A549 treated with RU486 at 1 μM for 4 hours (cell line): ENCODE measurements around the gene CEBPG. TPM values are rescaled to one million over a fixed set of nuclear protein-coding genes. Genes with fewer than 3 reads are reported as not detected.

ENCODE experiments used
- total RNA-seq: library from RNA; stranded (reverse); fragments of 200-300 nt; extraction: Qiagen RNA extraction; gene quantifications from 5 replicates; pipeline ENCODE4 v1.2.3, GENCODE V29; 2022; ENCODE audit warnings: low read depth

CEBPG gene
- total RNA-seq = 28.2 to 42.1 TPM (median 40.4 TPM) in 5 replicates

GRCh38 chr19:33373453-33374235 lies at the start of gene CEBPG:
TSS of gene CEBPG (plus strand) at chr19:33373709. CDS start at chr19:33379240, 5,531 bp downstream.

Other genes starting within 250 kb of the CEBPG start
- gene WDR88, start 241.6 kb upstream of the CEBPG start, total RNA-seq = 0.16 TPM in 1 of 5 replicates, not detected in the others
- 31.6 to 61.9 TPM (median 53.0 TPM) in 5 replicates for gene LRP3, start 179.4 kb upstream of the CEBPG start, total RNA-seq
- gene SLC7A10, start 147.9 kb upstream of the CEBPG start, total RNA-seq = 0.09 to 0.14 TPM (median 0.13 TPM) in 3 of 5 replicates, not detected in the others
- 5.6 to 11.1 TPM (median 9.3 TPM) in 5 replicates for gene CEBPA, start 71.2 kb upstream of the CEBPG start, total RNA-seq
- gene PEPD, start 148.1 kb downstream of the CEBPG start, total RNA-seq = 98.5 to 127 TPM (median 120 TPM) in 5 replicates
- gene CHST8, start 248.2 kb downstream of the CEBPG start, total RNA-seq = 0.15 to 0.38 TPM (median 0.20 TPM) in 3 of 5 replicates, not detected in the others